ENCODE results near the gene CRADD.
"Not testable (repeated sequence)": the region's sequence is repeated elsewhere in the genome, so short reads cannot be mapped to it uniquely, and the experiment has no call there.

The CRADD gene

GRCh38 chr12:93677195-93678064, at the start of gene CRADD:
Gene CRADD (plus strand): TSS chr12:93677375.
- in situ Hi-C loops (cut with HindIII; ENCODE audit: low sequenced_read_pairs) = no loop called here

GRCh38 chr12:93632383-93632782, 44.8 kb upstream of the CRADD start:
- in situ Hi-C loops (cut with HindIII; ENCODE audit: low sequenced_read_pairs) = no loop called here

- in situ Hi-C loops (cut with HindIII; ENCODE audit: low sequenced_read_pairs) = no loop called here
Measured at GRCh38 chr12:93634416-93634815, 42.8 kb upstream of the CRADD start.

GRCh38 chr12:93636708-93637107, 40.5 kb upstream of the CRADD start:
- in situ Hi-C loops (cut with HindIII; ENCODE audit: low sequenced_read_pairs) = no loop called here

- in situ Hi-C loops (cut with HindIII; ENCODE audit: low sequenced_read_pairs) = no loop called here
Measured at GRCh38 chr12:93638095-93638494, 39.1 kb upstream of the CRADD start.

DNA sequence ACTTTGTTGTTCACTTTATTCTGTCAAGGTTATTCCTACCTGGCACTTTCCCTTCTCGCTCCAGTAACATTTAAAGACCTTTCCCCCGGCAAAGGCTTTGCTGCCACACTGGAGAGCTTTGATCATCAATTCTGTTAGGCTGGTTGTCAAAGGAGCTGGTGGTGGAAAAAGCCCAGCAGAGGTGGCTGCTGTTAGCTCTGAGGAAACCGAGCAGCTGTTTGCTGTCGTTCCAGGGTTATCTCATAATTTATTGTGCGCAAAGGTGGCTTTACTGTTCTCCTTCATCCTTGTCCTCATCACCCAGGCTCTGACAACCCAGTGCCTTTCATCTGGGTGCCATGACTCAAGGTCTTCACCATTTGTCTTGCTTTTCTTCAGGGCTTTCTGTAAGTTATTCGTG, 38.2 kb upstream of the CRADD start:
- in situ Hi-C loops (cut with HindIII; ENCODE audit: low sequenced_read_pairs) = no loop called here

DNA sequence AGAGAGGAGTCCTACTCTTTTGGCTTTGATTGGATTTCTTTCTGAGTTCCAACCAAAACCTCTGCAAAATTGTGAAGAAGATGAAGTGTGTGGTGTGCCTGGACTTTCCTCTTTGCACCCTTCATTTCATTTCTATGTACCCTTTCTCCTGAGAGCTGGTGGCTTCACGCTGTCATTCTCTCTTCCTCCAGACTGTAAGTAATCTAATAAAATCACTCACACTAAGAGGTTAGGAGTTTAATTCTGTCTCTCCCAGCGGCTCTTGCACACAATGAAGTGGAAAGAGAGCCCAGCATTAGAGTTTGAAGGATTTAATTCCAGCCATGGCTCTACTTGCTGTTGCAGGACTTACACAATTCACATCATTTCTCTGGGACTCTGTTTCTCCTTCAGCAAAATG, 37.8 kb upstream of the CRADD start:
- in situ Hi-C loops (cut with HindIII; ENCODE audit: low sequenced_read_pairs) = no loop called here

DNA sequence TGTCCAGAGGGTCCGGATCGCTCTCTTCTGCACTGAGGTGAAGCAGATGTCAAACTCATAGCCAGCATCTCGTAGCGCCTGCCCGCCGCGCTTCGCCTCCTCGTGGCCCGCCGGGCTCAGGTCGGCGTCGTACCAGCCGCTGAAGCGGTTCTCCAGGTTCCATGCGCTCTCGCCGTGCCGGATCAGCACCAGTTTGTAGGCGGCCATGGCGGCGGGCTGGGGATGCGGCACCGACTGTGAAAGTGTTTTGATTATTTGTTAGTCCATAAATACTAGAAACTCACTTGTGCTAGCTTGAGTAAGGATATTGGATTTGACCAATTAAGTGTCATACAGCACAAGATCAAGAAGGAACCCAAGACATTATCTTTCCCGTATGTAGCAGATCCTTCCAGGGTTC, 35.8 kb upstream of the CRADD start:
- in situ Hi-C loops (cut with HindIII; ENCODE audit: low sequenced_read_pairs) = not testable (repeated sequence)

GRCh38 chr12:93642751-93643150, 34.4 kb upstream of the CRADD start:
- in situ Hi-C loops (cut with HindIII; ENCODE audit: low sequenced_read_pairs) = no loop called here

GRCh38 chr12:93645702-93646101, 31.5 kb upstream of the CRADD start:
- in situ Hi-C loops (cut with HindIII; ENCODE audit: low sequenced_read_pairs) = no loop called here

DNA sequence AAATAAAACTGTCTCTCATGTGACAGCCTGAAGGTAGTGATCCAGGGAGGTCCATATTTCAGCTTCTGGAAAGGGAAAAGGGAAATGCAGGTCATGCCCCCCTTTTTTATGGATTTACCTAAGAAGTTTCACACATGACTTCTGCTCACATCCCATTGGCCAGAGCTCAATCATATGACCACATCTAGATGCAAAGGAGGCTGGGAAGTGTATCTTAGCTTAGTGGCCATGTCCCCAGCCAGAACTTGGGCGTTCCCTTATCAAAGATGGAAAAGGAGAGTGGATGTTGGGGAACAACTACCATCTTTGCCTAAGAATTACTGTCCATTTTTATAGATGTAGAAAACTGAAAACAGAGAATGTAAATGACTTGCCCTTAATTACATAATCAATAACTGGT, 26.5 kb upstream of the CRADD start:
- in situ Hi-C loops (cut with HindIII; ENCODE audit: low sequenced_read_pairs) = no loop called here

DNA sequence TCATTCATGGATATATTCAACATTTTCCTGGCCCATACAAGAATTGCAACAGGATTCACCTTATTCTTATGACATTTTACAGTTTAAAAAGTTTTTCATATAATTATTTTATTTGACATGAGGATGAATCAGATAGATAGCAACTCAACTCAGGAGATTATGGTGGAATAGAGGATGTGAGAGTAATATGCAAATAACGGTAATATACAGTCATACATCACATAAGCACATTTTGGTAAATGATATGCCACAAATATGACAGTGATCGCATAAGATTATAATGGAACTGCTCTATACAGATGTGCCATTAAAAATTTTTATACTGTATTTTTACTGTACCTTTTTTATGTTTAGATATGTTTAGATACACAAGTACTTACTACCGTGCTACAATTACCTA, 24.1 kb upstream of the CRADD start:
- in situ Hi-C loops (cut with HindIII; ENCODE audit: low sequenced_read_pairs) = no loop called here

- in situ Hi-C loops (cut with HindIII; ENCODE audit: low sequenced_read_pairs) = no loop called here
Measured at GRCh38 chr12:93653712-93654111, 23.5 kb upstream of the CRADD start.

GRCh38 chr12:93654421-93654820, 22.8 kb upstream of the CRADD start:
- in situ Hi-C loops (cut with HindIII; ENCODE audit: low sequenced_read_pairs) = no loop called here

GRCh38 chr12:93657071-93657470, 20.1 kb upstream of the CRADD start:
- in situ Hi-C loops (cut with HindIII; ENCODE audit: low sequenced_read_pairs) = no loop called here

DNA sequence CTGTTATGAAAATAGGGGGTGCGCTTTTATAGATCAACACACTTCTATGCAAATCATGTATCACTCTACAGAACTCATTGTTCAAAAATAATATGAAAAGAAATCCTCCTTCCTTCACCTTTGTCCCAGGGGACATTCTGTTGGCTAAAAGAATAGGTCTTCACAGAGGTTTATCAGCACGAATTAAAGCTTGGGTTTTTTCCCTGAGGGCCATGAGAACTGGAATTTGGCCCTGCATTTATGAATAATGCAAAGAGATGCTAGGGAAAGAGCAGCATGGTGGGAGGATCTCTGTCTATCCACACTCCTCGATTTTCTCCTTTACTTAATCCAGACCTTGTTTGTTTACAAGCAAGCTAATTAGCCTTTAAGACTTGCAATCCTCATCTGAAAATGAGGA, 16.2 kb upstream of the CRADD start:
- in situ Hi-C loops (cut with HindIII; ENCODE audit: low sequenced_read_pairs) = no loop called here

DNA sequence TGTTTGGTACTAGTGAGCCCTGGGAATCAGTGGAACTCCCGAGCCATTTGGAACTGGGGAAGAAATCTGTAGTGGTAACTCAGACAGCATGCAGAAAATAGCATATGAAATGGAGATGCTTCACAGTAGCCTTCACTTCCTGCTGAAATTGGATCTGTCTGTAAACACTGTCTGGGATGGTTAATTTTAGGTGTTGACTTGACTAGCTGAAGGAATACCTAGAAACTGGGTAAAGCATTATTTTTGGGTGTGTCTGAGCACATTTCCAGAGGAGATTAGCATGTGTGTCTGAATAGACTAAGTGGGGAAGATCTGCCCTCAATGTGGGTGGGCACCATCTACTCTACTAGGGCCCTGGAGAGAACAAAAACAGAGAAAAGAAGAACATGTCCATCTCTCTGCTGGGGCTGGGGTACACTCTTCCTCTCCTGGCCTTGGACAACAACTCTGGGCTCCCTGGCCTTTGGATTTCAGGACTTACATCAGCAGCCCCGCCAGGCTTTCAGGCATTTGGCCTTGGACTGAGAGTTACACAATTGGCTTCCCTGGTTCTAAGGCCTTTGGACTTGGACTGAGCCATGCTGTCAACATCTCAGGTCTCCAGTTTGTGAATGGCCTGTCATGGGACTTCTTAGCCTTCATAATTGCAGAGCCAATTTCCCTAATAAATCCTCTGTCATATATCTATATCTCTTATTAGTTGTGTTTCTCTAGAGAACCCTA, 14.0 kb upstream of the CRADD start:
- in situ Hi-C loops (cut with HindIII; ENCODE audit: low sequenced_read_pairs) = no loop called here

DNA sequence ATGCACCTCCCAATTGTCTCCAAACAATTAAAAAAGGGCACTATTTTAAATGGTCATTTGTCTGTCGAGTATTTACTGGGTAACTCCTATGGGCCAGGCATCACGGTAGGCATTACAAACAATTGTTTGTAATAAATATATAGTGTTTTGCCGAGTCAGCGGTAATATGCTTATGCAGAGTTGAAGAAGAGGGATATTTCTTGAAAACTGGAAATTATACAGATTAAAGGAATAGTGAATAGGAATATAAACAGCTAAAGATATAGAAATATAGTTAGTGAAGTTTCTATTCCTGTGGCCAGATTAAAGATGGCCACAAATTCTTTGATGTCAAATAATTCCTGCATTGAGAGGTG, 13.5 kb upstream of the CRADD start:
- in situ Hi-C loops (cut with HindIII; ENCODE audit: low sequenced_read_pairs) = no loop called here

DNA sequence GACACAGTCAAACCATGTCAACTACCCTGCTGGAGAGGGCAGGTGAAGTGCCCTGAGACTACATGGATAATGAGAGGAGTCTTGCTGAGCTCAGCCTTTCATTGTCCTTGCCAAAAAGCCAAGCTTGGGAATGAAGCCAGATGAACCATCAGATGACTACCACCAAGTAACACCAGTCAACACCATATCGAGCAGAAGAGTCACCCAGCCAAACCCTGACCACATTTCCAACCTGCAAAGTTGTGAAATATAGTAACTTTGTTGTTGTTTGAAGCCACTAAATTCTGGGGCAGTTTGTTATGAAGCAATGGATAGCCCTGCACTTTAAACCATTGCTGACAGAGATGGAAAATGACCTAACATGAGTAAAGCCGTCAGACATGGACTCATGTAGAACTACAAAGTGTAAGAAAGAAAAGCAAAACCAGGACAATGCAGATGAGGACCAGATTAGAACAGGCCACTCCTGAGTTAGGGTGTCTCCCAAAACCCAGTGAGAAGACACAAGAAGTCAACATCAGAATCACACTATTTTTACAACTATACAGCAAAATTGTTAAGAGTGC, 12.5 kb upstream of the CRADD start:
- in situ Hi-C loops (cut with HindIII; ENCODE audit: low sequenced_read_pairs) = no loop called here

DNA sequence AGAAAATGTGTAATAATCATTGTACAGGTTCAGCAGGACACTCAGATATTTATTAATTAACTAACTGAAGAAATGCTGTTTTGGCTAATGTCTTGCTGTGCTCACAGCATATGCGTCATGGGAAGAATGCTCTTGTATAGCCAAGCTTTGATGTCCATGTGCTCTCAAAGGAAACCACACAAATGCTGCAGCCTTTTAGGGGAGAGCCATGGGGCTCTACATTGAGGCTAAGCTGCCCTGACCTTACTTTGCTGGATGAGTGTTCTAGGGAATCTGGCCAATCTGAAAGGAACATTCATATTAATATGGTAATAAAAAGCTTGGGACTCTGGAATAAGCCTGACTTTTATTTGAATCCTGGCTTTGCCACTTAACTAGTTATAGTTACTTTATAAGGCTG, 9.5 kb upstream of the CRADD start:
- in situ Hi-C loops (cut with HindIII; ENCODE audit: low sequenced_read_pairs) = no loop called here

- in situ Hi-C loops (cut with HindIII; ENCODE audit: low sequenced_read_pairs) = no loop called here
Measured at GRCh38 chr12:93668919-93669418, 8.2 kb upstream of the CRADD start.

GRCh38 chr12:93669452-93669851, 7.7 kb upstream of the CRADD start:
- in situ Hi-C loops (cut with HindIII; ENCODE audit: low sequenced_read_pairs) = no loop called here
